Globus pallidus (tissue), 1 donor: ENCODE measurements around the gene TTC21A.
"Not testable (repeated sequence)": the region's sequence is repeated elsewhere in the genome, so short reads cannot be mapped to it uniquely, and the experiment has no call there.

Source experiments
- DNase-seq: peaks from one replicate; pipeline ENCODE4 v3.0.0-alpha.2; 2015; ENCODE audit warnings: low spot score

Gene TTC21A

GRCh38 chr3:39150803-39151631 is 43.5 kb downstream of the TTC21A start:
- peak; percentile 67 for DNase-seq

DNA sequence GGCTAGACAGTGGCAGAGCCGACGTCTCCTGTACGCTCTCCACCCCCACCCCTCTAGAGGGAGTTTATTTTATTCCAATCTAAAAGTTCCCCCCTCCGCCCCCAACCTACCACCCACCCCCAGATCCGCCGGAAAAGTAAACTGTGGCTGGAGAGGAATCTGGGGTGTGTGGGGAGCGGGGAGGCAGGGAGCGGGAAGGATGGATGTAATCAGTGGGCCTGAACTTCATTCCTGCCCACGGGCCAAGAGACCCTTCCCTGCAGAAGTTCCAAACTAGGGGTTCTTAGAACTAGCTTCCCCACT is 46.4 kb downstream of the TTC21A start:
- no peak for DNase-seq

- no peak for DNase-seq
Measured at GRCh38 chr3:39154280-39155021, 47.0 kb downstream of the TTC21A start.

DNA sequence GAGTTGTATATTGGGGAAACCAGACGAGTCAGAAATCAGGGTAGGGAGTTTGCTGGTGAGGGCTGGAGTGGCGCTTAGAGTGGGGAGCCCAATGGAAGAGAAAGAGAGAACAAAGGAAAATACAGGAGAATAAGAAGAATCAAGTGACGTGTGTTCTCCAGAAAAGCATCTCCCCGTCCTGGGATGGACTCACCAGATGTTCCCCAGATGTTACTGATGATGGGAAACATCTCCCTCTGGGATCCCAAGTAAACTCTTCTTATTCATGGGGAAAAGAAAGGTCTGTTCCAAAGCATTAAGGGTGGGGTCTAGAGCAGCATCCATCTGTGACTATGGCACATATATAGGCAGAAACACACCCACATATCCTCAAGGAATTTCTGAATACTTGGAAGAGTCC is 48.9 kb downstream of the TTC21A start:
- no peak for DNase-seq

GRCh38 chr3:39157359-39157758 is 49.9 kb downstream of the TTC21A start:
- no peak for DNase-seq

- no peak for DNase-seq
Measured at GRCh38 chr3:39158148-39158715, 50.8 kb downstream of the TTC21A start.

- no peak for DNase-seq
Measured at GRCh38 chr3:39164414-39164813, 56.9 kb downstream of the TTC21A start.

DNA sequence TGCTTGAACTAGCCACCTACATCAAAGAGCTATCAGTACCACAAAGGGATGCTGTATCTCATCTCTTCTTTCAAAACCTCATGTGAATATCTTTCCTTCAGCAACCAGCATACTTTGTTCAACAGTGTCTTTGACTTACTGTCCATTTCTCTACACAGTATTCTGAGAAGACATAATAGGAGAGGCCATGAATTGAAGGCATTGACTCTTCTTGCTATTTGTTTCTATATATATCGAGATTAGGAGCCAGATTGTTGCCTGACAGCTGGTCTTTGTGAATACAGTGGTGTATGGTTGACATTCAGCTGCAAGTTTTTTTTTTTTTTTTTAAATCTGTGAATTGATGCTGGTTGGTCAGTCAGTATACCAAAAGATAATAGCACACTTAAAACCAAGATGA is 58.0 kb downstream of the TTC21A start:
- peak; percentile 30 for DNase-seq

DNA sequence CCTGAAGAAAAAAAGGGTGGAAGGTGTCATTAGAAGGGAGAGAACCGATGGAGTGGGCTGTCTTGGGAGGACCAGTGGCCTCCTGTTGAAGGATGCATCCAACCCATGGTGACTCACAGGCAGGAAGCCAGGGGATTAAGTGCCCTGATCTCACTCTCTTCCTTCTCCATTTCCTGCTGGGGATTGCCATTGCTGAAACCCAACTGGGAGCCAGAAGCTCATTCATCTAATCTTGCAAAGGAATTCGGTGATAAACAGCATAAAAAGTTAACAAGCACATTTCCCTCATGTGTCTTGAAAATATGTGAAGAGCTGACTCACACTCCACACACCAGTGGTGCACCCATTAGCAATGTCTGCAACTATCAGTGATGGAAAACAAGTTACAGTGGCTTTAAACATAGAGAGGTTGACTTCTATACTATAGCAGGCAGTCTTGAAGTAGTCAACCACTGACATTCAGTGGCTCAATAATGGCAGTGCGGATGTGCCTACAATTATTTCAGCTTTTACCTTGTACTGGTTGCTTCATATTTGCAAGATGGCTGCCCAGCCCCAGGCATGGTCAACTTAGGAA is 58.7 kb downstream of the TTC21A start:
- peak; percentile 31 for DNase-seq

GRCh38 chr3:39166932-39167532 is 59.6 kb downstream of the TTC21A start:
- DNase-seq = peak; percentile 82

GRCh38 chr3:39168156-39168780 is 60.8 kb downstream of the TTC21A start:
- no peak for DNase-seq

- no peak for DNase-seq
Measured at GRCh38 chr3:39169712-39170111, 62.2 kb downstream of the TTC21A start.

GRCh38 chr3:39170461-39170860 is 63.0 kb downstream of the TTC21A start:
- DNase-seq = no peak

DNA sequence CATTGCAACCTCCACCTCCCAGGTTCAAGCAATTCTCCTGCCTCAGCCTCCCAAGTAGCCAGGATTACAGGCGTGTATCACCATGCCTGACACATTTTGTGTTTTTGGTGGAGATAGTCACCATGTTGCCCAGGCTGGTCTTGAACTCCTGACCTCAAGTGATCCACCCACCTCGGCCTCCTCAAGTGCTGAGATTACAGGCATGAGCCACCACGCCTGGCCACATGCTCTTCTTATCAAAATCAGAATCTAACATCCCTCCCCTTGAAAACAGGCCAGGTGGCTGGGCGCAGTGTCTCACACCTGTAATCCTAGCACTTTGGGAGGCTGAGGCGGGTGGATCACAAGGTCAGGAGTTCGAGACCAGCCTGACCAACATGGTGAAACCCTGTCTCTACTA is 63.4 kb downstream of the TTC21A start:
- not testable (repeated sequence) for DNase-seq

- DNase-seq = no peak
Measured at GRCh38 chr3:39171860-39172259, 64.4 kb downstream of the TTC21A start.

DNA sequence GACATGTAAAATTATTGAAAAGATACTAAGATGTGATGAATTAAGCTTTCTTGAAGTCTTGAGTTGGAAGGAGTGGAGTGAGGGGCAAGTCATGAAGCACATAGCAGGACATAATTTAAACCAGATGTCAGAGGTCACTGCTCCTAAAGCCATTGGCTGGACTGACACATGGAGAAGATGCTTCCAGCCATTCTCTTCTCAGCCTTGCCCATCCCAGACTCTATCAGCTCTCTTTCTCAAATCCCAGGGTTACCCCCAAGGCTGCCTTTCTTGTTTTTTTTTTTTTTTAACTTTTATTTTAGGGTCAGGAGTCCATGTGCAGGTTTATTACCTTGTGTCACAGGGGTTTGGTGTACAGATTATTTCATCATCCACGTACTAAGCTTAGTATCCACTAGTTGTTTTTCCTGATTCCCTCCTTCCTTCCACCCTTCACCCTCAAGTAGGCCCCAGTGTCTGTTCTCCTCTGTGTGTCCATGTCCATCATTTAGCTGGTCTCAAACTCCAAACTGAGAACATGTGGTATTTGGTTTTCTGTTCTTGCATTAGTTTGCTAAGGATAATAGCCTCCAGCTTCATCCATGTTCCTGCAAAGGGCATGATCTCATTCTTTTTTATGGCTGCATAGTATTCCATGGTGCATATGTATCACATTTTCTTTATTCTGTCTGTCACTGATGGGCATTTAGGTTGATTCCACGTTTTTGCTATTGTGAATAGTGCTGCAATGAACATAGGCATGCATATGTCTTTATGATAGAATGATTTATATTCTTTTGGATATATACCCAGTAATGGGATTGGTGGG is 66.0 kb downstream of the TTC21A start:
- DNase-seq = no peak

DNA sequence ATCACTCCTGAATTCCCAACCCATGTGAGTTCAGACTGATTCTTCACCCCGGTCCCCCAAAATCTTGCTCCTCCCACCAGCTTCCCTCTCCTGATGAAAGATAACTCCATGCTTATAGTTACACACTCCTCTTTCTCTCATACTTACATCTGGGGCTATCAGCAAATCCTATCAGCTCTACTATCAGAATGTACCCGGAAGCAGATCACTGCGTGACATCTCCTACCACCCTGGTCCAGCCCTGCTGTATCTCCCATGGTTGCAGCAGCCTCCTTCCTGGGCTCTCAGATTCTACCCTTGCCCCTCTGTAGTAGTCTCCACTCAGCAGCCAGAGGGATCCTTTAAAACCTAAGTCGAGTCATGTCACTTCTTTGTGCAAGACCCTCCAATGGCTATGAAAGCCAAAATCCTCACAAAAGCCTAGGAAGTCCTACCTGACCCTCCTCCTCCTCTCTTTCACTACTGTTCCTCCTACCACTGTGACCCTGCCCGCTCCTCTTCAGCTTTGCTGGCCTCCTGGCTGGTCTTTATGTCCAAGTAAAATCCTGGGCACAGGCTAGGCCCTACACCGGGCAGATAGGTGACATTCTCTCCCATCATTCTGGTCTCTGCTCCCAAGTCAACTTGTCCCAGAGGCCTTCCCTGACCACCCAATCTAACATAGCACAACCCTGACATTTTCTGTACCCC is 68.7 kb downstream of the TTC21A start:
- DNase-seq = no peak

DNA sequence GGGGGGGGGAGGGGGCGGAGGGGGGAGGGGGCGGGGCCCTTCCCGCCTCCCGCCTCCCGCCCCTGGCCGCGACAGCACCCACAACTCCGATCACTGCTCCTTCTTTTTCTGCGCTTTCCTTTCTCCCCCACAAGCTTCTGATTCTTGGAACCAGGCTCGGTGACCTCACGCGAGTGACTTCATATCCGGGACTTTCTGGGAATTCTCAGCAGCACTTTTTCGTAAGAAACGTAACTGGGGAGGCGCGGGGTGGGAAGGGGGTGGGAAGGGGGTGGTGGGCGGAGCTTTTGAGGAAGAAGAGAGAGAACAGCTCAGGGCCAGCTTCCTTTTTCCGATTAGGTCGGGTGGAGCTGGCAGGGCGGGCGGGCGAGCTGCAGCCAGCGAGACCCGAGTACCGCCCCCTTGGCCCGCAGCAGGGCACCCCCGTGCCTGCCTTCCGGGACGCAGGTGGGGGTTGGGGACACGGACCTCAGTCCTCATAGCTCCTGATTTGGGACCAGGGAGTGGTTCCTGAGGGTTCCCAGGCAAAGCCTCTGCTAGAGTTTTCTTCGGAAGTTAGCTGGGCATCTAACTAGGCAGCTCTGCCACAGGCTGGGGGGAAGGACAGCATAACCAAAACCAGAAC is 70.3 kb downstream of the TTC21A start:
- DNase-seq = peak; percentile 84

GRCh38 chr3:39178553-39178952 is 71.1 kb downstream of the TTC21A start:
- DNase-seq = no peak

GRCh38 chr3:39180183-39180545 is 72.7 kb downstream of the TTC21A start:
- no peak for DNase-seq
